C4-2B (cell line): ENCODE measurements around the gene ASGR1.

ENCODE experiments used
- ZFX ChIP-seq: fragments of 450-650 bp; IDR thresholded peaks from 2 replicates; pipeline ENCODE4 v1.6.1; 2017
- TF ChIP-seq, protein P1 (sequence below): fragments of 450-650 bp; conservative IDR thresholded peaks from 2 replicates; pipeline ENCODE4 v1.5.1; 2017; ENCODE audit warnings: mild to moderate bottlenecking

DNA sequence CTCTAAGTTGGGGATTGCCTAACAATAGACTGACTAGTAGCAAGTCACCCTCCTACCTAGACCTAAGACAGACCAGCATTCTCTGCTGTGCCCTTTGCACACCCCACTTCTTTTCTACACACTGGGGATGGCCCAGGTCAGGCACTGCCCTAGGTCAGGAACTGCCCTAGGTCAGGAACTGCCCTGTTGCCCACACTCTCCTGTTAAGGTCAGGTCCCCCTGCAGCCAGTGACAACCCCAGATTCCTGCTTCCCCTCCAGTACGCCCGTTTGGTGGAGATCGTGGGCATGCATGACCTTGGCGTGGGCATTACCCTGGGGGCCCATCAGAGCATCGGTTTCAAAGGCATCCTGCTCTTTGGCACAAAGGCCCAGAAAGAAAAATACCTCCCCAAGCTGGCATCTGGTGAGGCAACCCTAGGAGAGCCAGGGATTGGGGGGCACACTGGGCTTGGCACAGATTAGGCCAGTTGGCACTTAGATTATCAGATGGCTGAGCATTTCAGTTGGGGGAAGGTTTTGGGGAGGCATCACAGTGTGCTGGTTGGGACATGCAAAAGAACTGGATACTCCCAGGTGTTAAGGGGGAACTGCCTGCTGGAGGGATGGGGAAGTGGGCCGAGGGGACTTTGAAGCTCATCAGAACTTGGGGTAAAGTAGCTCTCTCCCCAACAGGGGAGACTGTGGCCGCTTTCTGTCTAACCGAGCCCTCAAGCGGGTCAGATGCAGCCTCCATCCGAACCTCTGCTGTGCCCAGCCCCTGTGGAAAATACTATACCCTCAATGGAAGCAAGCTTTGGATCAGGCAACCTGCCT lies 42.3 kb upstream of the ASGR1 start:
- TF ChIP-seq, protein P1, sequence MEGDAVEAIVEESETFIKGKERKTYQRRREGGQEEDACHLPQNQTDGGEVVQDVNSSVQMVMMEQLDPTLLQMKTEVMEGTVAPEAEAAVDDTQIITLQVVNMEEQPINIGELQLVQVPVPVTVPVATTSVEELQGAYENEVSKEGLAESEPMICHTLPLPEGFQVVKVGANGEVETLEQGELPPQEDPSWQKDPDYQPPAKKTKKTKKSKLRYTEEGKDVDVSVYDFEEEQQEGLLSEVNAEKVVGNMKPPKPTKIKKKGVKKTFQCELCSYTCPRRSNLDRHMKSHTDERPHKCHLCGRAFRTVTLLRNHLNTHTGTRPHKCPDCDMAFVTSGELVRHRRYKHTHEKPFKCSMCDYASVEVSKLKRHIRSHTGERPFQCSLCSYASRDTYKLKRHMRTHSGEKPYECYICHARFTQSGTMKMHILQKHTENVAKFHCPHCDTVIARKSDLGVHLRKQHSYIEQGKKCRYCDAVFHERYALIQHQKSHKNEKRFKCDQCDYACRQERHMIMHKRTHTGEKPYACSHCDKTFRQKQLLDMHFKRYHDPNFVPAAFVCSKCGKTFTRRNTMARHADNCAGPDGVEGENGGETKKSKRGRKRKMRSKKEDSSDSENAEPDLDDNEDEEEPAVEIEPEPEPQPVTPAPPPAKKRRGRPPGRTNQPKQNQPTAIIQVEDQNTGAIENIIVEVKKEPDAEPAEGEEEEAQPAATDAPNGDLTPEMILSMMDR: no peak
- no peak for TF ChIP-seq ZFX
